Neural progenitor cell (in vitro differentiated cells): ENCODE measurements around the gene CHMP5. TPM values are rescaled to one million over a fixed set of nuclear protein-coding genes. Genes with fewer than 3 reads are reported as not detected.

Experiments
- DNase-seq: peaks from one replicate; pipeline ENCODE4 v3.0.0-alpha.2; 2016; ENCODE audit warnings: low spot score
- H2AFZ ChIP-seq: fragments of 200-600 bp; sonication (generic); replicated peaks from 2 replicates; pipeline ENCODE4 v1.6.1; 2016; ENCODE audit warnings: antibody characterized with exemption
- H3F3A ChIP-seq: fragments of 200-600 bp; sonication (generic); 2 replicates; pipeline ENCODE4 v1.6.1; 2016; ENCODE audit warnings: antibody characterized with exemption, low read depth
- H3K27ac ChIP-seq: fragments of 200-600 bp; sonication (generic); 2 replicates; pipeline ENCODE4 v1.5.1; 2016; ENCODE audit warnings: mild to moderate bottlenecking
- H3K27me3 ChIP-seq: fragments of 200-600 bp; sonication (generic); 2 replicates; pipeline ENCODE4 v1.6.1; 2016; ENCODE audit warnings: mild to moderate bottlenecking, moderate library complexity
- H3K36me3 ChIP-seq: fragments of 200-600 bp; sonication (generic); 2 replicates; pipeline ENCODE4 v1.5.1; 2016
- H3K4me1 ChIP-seq: fragments of 200-600 bp; sonication (generic); 2 replicates; pipeline ENCODE4 v1.6.1; 2016; ENCODE audit warnings: mixed run types
- H3K4me2 ChIP-seq: fragments of 200-600 bp; sonication (generic); 2 replicates; pipeline ENCODE4 v1.6.1; 2016
- H3K4me3 ChIP-seq: fragments of 200-600 bp; sonication (generic); 2 replicates; pipeline ENCODE4 v1.5.1; 2016
- H3K79me2 ChIP-seq: fragments of 200-600 bp; sonication (generic); 2 replicates; pipeline ENCODE4 v1.6.1; 2016; ENCODE audit warnings: low read depth
- H3K9ac ChIP-seq: fragments of 200-600 bp; sonication (generic); 2 replicates; pipeline ENCODE4 v1.6.1; 2016
- H3K9me3 ChIP-seq: fragments of 200-600 bp; sonication (generic); 2 replicates; pipeline ENCODE4 v1.5.1; 2016; ENCODE audit warnings: low read depth
- H4K20me1 ChIP-seq: fragments of 200-600 bp; sonication (generic); 2 replicates; pipeline ENCODE4 v1.6.1; 2016; ENCODE audit warnings: low read depth
- H3K27ac Mint-ChIP-seq: 3 replicates; pipeline ENCODE4 v1.8.0; 2021; ENCODE audit warnings: mixed read lengths
- H3K27me3 Mint-ChIP-seq: 2 replicates; pipeline ENCODE4 v1.8.0; 2022; ENCODE audit warnings: low read depth, mild to moderate bottlenecking, inconsistent platforms, moderate library complexity, mixed read lengths; ENCODE audit not compliant: insufficient read depth
- H3K36me3 Mint-ChIP-seq: 3 replicates; pipeline ENCODE4 v1.8.0; 2021; ENCODE audit warnings: mixed read lengths
- H3K4me1 Mint-ChIP-seq: 3 replicates; pipeline ENCODE4 v1.8.0; 2021; ENCODE audit warnings: mixed read lengths
- H3K4me3 Mint-ChIP-seq: 3 replicates; pipeline ENCODE4 v1.8.0; 2021; ENCODE audit warnings: mild to moderate bottlenecking, moderate library complexity, mixed read lengths
- H3K9me3 Mint-ChIP-seq: 3 replicates; pipeline ENCODE4 v1.8.0; 2020; ENCODE audit warnings: mixed read lengths
- EZH2 ChIP-seq: fragments of 200-600 bp; sonication (generic); IDR thresholded peaks from 2 replicates; pipeline ENCODE4 v1.6.1; 2017; ENCODE audit warnings: antibody characterized with exemption, mild to moderate bottlenecking, moderate library complexity
- EZH2phosphoT487 ChIP-seq: fragments of 200-600 bp; sonication (generic); IDR thresholded peaks from 2 replicates; pipeline ENCODE4 v1.6.1; 2017; ENCODE audit warnings: antibody characterized with exemption
- total RNA-seq: library from RNA; depleted of rRNA; stranded (reverse); fragments of >200 nt; gene quantifications from 2 replicates; pipeline ENCODE4 v1.2.3, GENCODE V29; 2015; ENCODE audit warnings: low replicate concordance
- TF ChIP-seq, protein P1 (sequence below): fragments of 200-600 bp; sonication (generic); IDR thresholded peaks from 2 replicates; pipeline ENCODE4 v1.5.1; 2017; ENCODE audit warnings: antibody characterized with exemption, mild to moderate bottlenecking

CHMP5 gene
- total RNA-seq, 1 donor from 2014 or later: 135 TPM

- no peaks in the 10 kb centered on the region for H4K20me1 ChIP-seq
- H2AFZ ChIP-seq: no peak overlapping the region
- peaks cover 2% of the 10 kb centered on the region for H3K36me3 ChIP-seq
- Mint-ChIP-seq H3K36me3 (peaks cover 15% of the 10 kb centered on the region), H3K27ac (no peak overlapping the region), H3K4me1 (no peaks in the 10 kb centered on the region), H3K9me3 (no peaks in the 10 kb centered on the region), H3K4me3 (no peak overlapping the region), H3K27me3 (no peaks in the 10 kb centered on the region)
- H3K4me1 ChIP-seq: no peaks in the 10 kb centered on the region
- H3K9ac ChIP-seq: no peak overlapping the region
- no peaks in the 10 kb centered on the region for H3K79me2 ChIP-seq
- TF ChIP-seq, protein P1, sequence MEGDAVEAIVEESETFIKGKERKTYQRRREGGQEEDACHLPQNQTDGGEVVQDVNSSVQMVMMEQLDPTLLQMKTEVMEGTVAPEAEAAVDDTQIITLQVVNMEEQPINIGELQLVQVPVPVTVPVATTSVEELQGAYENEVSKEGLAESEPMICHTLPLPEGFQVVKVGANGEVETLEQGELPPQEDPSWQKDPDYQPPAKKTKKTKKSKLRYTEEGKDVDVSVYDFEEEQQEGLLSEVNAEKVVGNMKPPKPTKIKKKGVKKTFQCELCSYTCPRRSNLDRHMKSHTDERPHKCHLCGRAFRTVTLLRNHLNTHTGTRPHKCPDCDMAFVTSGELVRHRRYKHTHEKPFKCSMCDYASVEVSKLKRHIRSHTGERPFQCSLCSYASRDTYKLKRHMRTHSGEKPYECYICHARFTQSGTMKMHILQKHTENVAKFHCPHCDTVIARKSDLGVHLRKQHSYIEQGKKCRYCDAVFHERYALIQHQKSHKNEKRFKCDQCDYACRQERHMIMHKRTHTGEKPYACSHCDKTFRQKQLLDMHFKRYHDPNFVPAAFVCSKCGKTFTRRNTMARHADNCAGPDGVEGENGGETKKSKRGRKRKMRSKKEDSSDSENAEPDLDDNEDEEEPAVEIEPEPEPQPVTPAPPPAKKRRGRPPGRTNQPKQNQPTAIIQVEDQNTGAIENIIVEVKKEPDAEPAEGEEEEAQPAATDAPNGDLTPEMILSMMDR: no peak
- TF ChIP-seq EZH2: no peak
- no peak for TF ChIP-seq EZH2phosphoT487
- H3K9me3 ChIP-seq: no peaks in the 10 kb centered on the region
- DNase-seq: no peak
- no peaks in the 10 kb centered on the region for H3K27me3 ChIP-seq
- no peaks in the 10 kb centered on the region for H3F3A ChIP-seq
- H3K4me3 ChIP-seq: no peak overlapping the region
- H3K27ac ChIP-seq: no peak overlapping the region
- H3K4me2 ChIP-seq: no peak overlapping the region
Measured at GRCh38 chr9:33273266-33273971, 8.6 kb downstream of the CHMP5 start.

- no peak for TF ChIP-seq EZH2phosphoT487
- TF ChIP-seq EZH2: no peak
- TF ChIP-seq, protein P1: no peak
- no peak for DNase-seq
- Histone ChIP-seq H2AFZ (no peak overlapping the region), H3K79me2 (no peaks in the 10 kb centered on the region), H3K27ac (no peak overlapping the region), H3K27me3 (no peaks in the 10 kb centered on the region), H3F3A (no peaks in the 10 kb centered on the region), H3K36me3 (no peaks in the 10 kb centered on the region), H3K9ac (no peak overlapping the region), H4K20me1 (no peaks in the 10 kb centered on the region), H3K9me3 (no peaks in the 10 kb centered on the region), H3K4me1 (no peaks in the 10 kb centered on the region), H3K4me3 (no peak overlapping the region), H3K4me2 (no peak overlapping the region)
- H3K4me3 Mint-ChIP-seq: no peak overlapping the region
- H3K27me3 Mint-ChIP-seq: no peaks in the 10 kb centered on the region
- H3K9me3 Mint-ChIP-seq: no peaks in the 10 kb centered on the region
- H3K27ac Mint-ChIP-seq: no peak overlapping the region
- H3K4me1 Mint-ChIP-seq: no peaks in the 10 kb centered on the region
- peaks cover 15% of the 10 kb centered on the region for H3K36me3 Mint-ChIP-seq
Measured at GRCh38 chr9:33273972-33274328, 9.1 kb downstream of the CHMP5 start.

- Histone ChIP-seq H4K20me1 (no peaks in the 10 kb centered on the region), H2AFZ (no peak overlapping the region), H3K36me3 (peaks cover 8% of the 10 kb centered on the region), H3K27me3 (no peaks in the 10 kb centered on the region), H3K79me2 (no peaks in the 10 kb centered on the region), H3K9me3 (no peaks in the 10 kb centered on the region), H3K27ac (no peak overlapping the region), H3F3A (no peaks in the 10 kb centered on the region), H3K4me2 (no peak overlapping the region), H3K9ac (no peak overlapping the region), H3K4me3 (no peak overlapping the region), H3K4me1 (no peaks in the 10 kb centered on the region)
- H3K27ac Mint-ChIP-seq: no peak overlapping the region
- no peaks in the 10 kb centered on the region for H3K4me1 Mint-ChIP-seq
- no peaks in the 10 kb centered on the region for H3K9me3 Mint-ChIP-seq
- no peaks in the 10 kb centered on the region for H3K27me3 Mint-ChIP-seq
- peaks cover 8% of the 10 kb centered on the region for H3K36me3 Mint-ChIP-seq
- DNase-seq: no peak
- H3K4me3 Mint-ChIP-seq: no peak overlapping the region
- TF ChIP-seq, protein P1: no peak
- TF ChIP-seq EZH2: no peak
- TF ChIP-seq EZH2phosphoT487: no peak
Measured at GRCh38 chr9:33277484-33277883, 12.6 kb downstream of the CHMP5 start.
